ENCODE measurements around the gene HPDL. TPM values are rescaled to one million over a fixed set of nuclear protein-coding genes. Genes with fewer than 3 reads are reported as not detected.

The HPDL gene
- total RNA-seq, 2 donors from 2014 or later, result 3.6 to 11.4 TPM

DNA sequence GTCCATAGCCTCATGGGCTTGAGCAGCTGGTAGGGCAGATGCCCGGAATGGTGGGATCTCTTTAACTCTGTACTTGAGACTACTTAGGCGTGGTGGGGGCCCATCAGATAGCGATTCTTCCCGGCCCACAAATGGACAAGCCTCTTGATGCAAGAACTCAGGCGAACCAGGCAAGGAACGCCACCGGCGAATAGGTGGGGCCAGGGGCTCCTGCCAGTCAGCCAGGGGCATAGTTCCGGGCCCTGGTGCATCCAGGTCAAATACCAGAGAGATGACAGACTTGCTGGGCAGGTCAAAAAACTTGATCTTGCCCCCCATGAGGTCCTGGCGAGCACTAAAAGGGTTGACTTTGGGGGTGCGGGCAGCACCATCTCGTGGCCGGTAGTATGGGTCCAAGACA, 18.3 kb downstream of the HPDL start:
- intact Hi-C loops (cut with DNase I, micrococcal nuclease), result loop anchor here in 1 of 2 donors (10.0 kb wide), 1 partner anchor 150 kb away; the partner anchor contains the start of gene TESK2
- ATAC-seq (no peak), DNase-seq (no peak)

DNA sequence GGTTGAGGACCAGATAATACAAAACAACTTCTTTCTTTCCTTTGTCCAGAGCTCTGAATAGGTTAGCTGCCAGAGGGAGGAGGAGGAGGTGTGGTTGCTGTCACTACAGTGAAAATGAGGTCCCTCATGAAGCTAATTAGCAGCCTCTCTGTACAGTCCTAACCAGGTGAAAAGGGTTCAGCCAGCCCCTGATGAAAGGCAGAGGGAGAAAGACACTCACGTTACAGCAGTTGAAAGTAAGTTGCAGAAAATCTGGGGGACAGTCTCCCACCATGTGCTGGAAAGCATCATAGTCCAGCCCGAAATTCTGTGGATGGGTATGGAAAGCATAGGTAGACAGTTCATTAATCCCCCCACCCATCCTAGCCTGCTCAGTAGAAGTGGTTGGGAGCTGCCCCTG, 19.8 kb downstream of the HPDL start:
- intact Hi-C loops (cut with DNase I, micrococcal nuclease), result loop anchor here in 1 of 2 donors (10.0 kb wide), 1 partner anchor 148 kb away; the partner anchor contains the start of gene TESK2
- DNase-seq, result no peak
- no peak for ATAC-seq

DNA sequence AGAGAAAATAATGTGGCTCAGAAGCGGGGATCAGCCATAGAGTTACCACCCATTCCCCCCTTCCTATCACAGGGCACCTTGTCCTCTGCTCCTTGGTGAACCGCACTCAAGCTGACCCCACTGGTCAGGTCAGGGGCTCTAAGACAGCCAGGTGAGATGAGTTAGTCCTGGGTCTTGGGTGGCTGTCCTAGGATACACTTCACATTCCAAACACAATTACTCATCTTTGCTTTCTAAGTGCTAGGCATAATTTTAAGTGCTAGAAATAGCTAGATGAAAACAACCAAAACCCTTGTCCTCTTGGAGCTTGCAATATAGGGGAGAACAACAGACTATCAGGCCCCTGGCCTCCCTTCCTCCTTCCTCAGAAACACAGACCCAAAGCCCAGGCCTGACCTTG, 21.3 kb downstream of the HPDL start:
- DNase-seq (no peak), ATAC-seq (no peak)
- intact Hi-C loops (cut with DNase I, micrococcal nuclease), result loop anchor here in 1 of 2 donors (10.0 kb wide), 1 partner anchor 147 kb away; the partner anchor contains the start of gene TESK2

DNA sequence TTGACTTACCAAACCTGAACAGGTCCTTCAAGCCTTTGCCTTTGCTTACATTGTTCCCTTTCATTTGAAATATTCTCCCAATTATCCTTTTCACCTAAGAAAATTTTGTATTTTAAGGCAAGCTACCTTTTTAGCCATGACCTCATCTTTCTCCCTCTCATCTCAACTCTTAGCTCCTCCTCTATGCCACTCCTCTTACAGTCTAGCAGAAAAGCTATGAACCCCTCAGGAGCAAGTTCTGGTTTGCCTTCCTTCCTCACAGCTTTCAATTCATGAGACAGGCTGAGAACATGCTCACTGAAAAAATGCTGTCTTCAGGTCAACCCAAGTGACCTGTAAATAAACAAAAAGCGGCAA, 21.9 kb downstream of the HPDL start:
- intact Hi-C loops (cut with DNase I, micrococcal nuclease), result loop anchor here in 1 of 2 donors (10.0 kb wide), 1 partner anchor 146 kb away; the partner anchor contains the start of gene TESK2
- DNase-seq (no peak), ATAC-seq (no peak)

DNA sequence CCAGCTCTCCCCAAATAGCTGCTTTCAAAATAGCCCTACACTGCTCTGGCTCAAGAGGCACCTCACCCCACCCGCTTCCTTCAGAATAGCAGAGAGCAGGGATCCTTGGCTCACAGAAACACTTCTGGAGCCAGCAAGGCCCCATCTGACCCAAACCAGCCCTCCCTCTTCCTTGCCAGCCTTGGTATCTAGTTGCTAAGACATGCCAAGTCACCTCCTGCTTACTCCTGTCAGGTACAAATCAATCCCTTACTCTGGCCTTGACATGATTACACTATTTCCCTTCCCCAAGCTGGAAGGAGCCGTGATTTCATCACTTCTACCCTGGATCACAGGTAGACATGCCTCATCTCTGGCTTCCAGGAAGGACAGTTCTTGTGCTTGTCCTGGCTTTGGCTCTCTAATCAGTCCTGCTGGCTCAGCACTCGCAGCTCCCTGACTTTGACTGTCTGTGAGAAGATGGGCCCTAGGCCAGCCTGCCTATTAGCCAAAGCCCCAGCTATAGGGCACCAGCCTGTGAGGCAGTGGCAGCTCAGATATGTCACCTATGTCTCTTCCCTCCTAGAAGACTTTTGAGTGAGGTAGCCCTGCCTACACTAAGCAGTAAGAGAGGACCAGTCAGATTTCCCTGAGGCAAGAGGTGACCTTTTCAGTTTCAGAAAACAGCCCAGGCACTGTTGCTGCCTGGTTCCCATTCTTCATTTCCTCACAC, 22.4 kb downstream of the HPDL start:
- DNase-seq, result no peak
- peak; percentile 13 for ATAC-seq
- intact Hi-C loops (cut with DNase I, micrococcal nuclease), result loop anchor here in 1 of 2 donors (10.0 kb wide), 1 partner anchor 146 kb away; the partner anchor contains the start of gene TESK2

DNA sequence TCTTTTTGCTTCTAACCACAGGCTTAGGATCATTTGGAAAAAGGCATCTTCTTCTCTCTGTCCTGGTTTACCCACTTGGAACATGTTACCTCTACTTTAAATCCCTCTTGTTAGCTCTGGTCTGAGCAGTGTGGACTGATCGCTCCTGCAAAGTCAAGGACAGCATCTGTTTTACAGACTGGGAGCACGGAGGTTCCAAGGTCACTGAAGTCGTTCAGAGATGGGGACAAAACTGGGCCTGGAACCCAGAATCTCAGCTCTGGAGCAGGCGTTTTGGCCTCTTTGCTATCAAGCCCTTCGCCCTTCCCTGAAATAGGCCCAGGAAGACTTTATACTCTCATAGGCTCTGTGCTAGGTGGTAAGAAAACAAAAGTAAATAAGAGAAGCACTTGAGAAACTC, 24.8 kb downstream of the HPDL start:
- intact Hi-C loops (cut with DNase I, micrococcal nuclease), result no loop called here
- ATAC-seq (no peak), DNase-seq (no peak)

DNA sequence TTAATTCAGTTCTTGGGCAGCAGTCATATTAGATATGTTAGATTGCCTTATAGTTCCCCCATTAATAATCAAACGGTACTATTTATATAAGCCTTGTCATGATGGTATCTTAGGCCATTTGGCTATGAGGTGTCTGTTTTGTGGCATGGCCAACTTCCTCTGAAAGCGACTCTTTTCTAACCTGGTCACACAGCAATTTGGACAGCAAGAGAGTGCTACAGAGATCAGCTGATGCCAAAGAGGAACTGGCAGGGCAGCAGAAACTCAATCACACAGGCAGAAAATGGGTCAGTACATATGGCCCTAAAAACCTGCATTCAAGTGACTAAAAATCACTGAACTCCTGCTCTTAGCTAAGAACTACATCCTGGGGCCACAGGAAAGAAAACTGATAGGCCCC, 27.0 kb downstream of the HPDL start:
- DNase-seq (no peak), ATAC-seq (no peak)
- intact Hi-C loops (cut with DNase I, micrococcal nuclease), result no loop called here

DNA sequence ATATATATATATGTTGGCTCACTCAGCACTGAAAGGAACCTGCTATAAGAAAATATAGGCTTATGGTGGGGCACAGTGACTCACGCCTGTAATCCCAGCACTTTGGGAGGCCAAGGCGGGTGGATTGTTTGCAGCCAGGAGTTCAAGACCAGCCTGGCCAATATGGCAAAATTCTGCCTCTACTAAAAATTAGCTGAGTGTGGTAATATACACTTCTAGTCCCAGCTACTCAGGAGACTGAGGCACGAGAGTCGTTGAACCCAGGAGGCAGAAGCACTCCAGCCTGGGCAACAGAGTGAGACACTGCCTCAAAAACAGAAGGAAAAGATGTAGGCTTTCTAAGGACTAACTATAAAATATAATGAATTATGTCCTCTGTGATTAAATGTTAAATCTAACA, 28.1 kb downstream of the HPDL start:
- intact Hi-C loops (cut with DNase I, micrococcal nuclease), result loop anchor here in 1 of 2 donors (5.0 kb wide), 1 partner anchor 217 kb away; no protein-coding TSS in a partner anchor
- DNase-seq, result no peak
- no peak for ATAC-seq

DNA sequence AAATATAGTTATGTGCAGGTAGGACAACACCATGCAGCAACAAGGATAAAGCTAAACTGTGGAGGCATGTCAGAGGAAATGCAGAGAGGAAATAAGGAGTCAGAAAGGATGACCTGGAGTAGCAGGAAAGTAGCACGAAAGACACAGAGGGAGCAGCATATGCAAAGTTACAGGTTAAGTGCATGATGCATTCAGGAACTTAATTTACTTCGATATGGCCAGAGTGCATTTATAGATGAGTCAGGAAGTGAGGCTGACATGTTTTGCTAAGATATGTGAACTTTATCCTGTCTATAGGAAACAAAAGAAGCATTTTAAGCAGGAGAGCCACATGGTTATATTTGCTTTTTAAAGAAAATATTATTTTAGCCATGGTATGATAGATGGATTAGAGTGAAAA, 29.0 kb downstream of the HPDL start:
- DNase-seq, result no peak
- intact Hi-C loops (cut with DNase I, micrococcal nuclease), result loop anchor here in 1 of 2 donors (5.0 kb wide), 1 partner anchor 217 kb away; no protein-coding TSS in a partner anchor
- ATAC-seq, result peak; percentile 72

DNA sequence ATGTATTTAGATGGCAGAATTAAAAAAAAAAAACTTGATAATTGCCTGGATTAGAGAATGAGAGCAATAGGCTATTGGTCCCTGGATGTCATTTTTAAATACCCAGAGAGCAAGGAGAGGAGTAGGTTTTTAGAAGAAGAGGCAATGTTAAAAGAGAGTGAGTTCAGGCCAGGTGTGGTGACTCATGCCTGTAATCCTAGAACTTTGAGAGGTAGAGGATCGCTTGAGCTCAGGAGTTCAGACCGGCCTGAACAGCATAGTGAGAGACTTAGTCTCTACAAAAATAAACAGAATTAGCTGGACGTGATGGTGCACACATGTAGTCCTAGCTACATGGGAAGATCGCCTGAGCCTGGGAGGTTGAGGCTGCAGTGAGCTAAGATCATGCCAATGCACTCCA, 29.5 kb downstream of the HPDL start:
- intact Hi-C loops (cut with DNase I, micrococcal nuclease), result loop anchor here in 1 of 2 donors (5.0 kb wide), 1 partner anchor 216 kb away; no protein-coding TSS in a partner anchor
- ATAC-seq (peak; percentile 36), DNase-seq (no peak)

DNA sequence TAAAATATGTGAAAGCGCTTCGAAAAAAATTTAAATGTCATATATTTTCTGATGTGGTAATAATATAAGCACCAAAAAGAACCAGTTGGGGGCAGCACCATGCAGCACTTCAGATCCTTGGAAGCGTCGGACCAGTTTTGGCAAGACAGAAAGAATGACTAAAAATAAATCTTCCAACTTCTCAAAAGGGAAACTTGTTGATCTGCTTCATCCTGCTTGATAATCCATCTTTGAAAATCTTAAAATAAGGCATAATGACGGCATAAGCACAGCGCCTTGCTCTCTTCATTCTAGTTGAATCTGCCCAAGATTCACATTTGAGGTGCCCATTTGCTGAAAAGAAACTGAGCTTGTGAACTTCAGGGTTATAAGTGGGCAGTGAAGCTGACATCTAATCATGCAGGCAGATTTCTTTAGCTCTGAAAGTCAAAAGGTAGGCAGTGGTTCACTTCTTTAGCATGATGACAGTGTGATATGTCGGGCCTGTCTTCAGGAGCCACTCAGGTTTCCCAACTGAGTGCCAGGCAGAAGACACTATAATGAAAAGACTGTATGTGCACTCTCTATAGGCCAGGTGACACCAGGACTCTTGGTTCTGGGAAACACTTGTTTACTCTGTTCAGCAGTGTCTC, 33.3 kb downstream of the HPDL start:
- ATAC-seq, result peak; percentile 64
- DNase-seq, result peak; percentile 48 to 76
- intact Hi-C loops (cut with DNase I, micrococcal nuclease), result loop anchor here in 1 of 2 donors (2.0 to 5.0 kb wide), 2 partner anchors 131 to 212 kb away; partner anchors contain the start of gene TESK2

DNA sequence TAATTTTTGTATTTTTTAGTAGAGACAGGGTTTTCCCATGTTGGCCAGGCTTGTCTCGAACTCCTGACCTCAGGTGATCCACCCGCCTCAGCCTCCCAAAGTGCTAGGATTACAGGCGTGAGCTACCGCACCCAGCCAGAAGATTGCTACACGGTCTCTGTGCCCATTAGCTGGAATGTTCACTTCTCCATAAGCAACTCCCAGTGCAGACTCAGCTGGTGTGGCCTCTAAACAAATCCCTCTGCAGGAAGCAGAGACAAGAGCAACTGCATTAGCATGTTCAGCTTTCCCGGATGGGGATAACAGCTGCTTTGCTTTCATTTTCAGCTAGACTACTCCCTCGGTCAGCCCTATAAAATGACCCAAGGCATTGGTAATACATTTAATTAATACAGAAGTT, 34.3 kb downstream of the HPDL start:
- ATAC-seq (peak; percentile 95), DNase-seq (peak; percentile 37 to 74)
- intact Hi-C loops (cut with DNase I, micrococcal nuclease), result loop anchor here in 1 of 2 donors (2.0 kb wide), 1 partner anchor 130 kb away; the partner anchor contains the start of gene TESK2

DNA sequence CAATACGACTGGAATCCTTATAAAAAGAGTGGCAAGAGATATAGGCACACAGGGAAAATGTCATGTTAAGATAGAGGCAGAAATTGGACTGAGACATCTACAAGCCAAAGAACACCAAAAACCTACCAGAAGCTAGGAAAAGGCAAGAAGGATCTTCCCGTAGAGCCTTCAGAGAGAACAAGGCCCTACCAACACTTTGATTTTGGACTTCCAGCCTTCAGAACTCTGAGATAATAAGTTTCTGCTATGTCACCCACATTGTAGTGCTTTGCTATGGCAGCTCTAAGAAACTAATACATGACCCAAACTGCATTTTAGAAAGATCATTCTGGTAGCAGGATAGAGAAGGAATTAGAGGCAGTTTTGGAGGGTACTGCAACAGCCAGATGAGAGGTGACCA, 37.6 kb downstream of the HPDL start:
- no peak for ATAC-seq

DNA sequence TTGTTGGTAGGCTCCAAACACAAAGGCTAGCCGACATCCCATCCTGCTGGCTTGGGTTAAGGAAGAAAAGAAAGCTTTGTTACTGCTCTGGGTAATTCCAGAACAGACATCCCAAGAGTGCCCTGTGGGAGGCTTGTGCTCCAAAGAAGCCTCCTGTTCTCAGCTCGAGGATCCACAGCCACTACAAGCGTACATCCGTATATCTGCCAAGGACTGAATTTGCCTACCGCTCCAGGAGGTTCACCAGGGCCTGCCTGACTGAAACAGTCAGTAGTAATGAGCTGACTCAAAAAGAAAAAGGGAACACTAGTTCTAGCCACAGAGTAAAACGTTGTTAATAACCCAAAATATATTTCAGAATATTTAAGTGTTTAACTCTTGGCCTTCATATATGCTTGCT, 38.4 kb downstream of the HPDL start:
- intact Hi-C loops (cut with DNase I, micrococcal nuclease), result no loop called here
- ATAC-seq, result no peak

More for the DNA sequence above, 37.6 kb downstream of the HPDL start:
- intact Hi-C loops (cut with DNase I, micrococcal nuclease), result no loop called here
- DNase-seq, result no peak

DNA sequence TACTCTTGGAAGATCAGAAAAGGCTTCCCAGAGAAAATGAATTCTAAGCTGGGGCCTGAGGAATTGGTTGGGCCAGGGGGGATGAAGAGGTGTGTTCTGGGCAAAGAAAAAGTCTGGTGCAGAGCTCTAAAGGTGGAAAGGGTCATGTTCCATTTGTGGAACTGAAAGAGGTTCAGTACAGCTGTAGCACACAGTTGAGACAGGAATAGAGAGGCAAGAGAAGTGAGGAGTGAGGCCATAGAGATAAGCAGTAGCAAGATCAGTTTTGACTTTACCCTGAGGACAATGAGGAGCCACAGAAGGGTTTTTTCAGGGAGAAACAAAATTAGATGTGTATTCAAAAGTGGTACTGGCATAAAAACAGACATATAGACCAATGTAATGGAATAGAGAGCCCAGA, 43.9 kb downstream of the HPDL start:
- DNase-seq (no peak), ATAC-seq (no peak)
- intact Hi-C loops (cut with DNase I, micrococcal nuclease), result no loop called here

More for the DNA sequence above, 38.4 kb downstream of the HPDL start:
- DNase-seq, result no peak

DNA sequence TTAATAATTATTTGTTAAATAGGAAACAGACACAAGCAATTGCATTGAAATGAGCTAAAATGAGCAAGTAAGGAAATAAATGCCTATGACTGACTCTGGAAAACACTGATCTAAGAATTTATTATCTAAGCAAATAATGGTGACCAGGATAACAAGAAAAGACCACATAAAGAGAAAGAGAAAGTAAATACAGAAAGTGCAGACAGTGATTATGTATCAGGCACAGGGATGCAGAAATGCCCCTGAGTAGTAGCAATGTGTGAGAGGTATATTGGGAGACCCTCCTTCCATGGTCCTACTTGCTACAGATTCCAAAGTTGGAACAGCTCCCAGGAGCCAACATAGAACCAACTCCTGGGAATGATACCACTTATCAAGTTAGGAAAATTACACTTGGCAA, 46.9 kb downstream of the HPDL start:
- intact Hi-C loops (cut with DNase I, micrococcal nuclease), result no loop called here
- DNase-seq, result no peak
- no peak for ATAC-seq

DNA sequence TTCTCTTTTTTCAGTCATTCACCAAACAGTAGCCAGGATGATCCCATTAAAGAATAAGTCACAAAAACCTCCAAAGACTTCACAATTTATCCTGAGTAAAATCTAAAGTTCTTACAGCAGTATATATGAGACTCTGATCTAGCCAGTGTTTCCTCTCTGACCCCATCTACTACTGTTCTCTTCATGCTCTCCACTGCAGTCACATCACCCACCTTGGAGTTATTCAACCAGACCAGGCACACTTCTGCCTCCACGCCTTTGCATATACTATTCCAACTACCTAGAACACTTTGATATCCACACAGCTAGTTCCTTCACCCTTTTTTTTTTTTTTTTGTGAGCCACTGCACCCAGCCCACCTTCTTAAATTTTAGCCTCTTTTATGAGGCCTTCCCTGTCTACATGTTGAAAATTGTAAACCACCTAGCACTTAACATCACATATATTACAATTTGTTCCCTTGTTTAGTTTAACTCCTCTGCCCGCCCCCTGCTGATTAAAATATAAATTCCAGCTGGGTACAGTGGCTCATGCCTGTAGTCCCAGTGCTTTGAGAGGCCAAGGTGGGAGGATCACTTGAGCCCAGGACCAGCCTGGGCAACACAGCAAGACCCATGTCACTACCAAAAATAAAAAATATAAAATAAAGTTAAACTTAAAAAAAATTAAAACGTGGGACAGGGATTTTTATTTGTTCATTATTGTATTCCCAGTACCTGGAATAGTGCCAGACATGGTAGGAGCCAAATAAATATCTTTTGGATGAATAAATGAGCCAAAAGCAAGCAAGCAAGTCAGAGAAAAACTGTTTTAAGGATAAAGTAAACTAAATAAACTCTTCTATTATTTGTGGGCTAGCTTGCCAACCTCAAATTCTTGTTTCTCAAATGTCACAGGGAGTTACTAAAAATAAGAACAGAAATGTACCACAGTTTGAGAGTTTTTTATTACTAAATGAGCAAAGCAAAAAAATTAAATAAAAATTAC, 48.7 kb downstream of the HPDL start:
- DNase-seq (no peak), ATAC-seq (no peak)
- intact Hi-C loops (cut with DNase I, micrococcal nuclease), result no loop called here

DNA sequence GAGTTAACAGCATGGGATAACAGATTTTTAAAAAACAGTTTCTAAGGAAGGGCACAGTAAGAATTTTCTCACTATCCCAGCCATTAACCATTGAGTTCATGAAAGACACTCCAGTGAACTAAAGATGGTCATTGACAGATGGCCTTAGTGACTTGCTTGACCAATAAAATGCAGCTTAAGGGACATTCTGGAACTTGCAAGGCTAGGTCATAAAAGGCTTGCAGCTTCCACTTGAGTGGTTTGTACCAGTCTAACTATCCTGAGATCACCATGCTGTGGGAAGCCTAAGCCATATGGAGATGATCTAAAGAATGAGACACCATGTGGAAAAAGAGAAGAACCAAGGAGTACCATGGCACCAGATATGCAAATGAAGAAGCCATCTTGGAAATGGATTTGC, 51.5 kb downstream of the HPDL start:
- DNase-seq (no peak), ATAC-seq (no peak)
- intact Hi-C loops (cut with DNase I, micrococcal nuclease), result no loop called here
